SK-N-SH treated with all-trans-retinoic acid at 6 μM for 48 hours (cell line): ENCODE results near the gene KRTAP10-7.

Experiments used
- ATAC-seq: fragments of 200-7000 bp; cut with Tn5 transposase; 3 replicates; pipeline ENCODE4 v1.9.1; 2020; ENCODE audit warnings: mild to moderate bottlenecking, moderate library complexity
- ARNTL ChIP-seq: fragments of 450-650 bp; formaldehyde crosslinking; IDR thresholded peaks from 2 replicates; pipeline ENCODE4 v1.5.0; 2020; ENCODE audit warnings: low read depth, mild to moderate bottlenecking, moderate library complexity, borderline replicate concordance
- BACH2 ChIP-seq: fragments of 250-450 bp; sonication (Bioruptor Pico); IDR thresholded peaks from 2 replicates; pipeline ENCODE4 v1.9.0; 2021; ENCODE audit warnings: mild to moderate bottlenecking, borderline replicate concordance
- CREB5 ChIP-seq: fragments of 250-450 bp; sonication (Bioruptor Pico); IDR thresholded peaks from 2 replicates; pipeline ENCODE4 v1.5.1; 2020; ENCODE audit warnings: low read depth, mild to moderate bottlenecking, moderate library complexity
- CSDC2 ChIP-seq: fragments of 250-450 bp; sonication (Bioruptor Pico); IDR thresholded peaks from 2 replicates; pipeline ENCODE4 v1.5.0; 2020; ENCODE audit warnings: mild to moderate bottlenecking, moderate library complexity
- ESRRG ChIP-seq: fragments of 250-450 bp; sonication (Bioruptor Pico); IDR thresholded peaks from 2 replicates; pipeline ENCODE4 v1.6.1; 2021; ENCODE audit warnings: mild to moderate bottlenecking
- GLIS3 ChIP-seq: fragments of 250-450 bp; sonication (Bioruptor Pico); IDR thresholded peaks from 2 replicates; pipeline ENCODE4 v1.5.0; 2020; ENCODE audit warnings: mild to moderate bottlenecking, moderate library complexity
- ISL1 ChIP-seq: fragments of 250-450 bp; sonication (Bioruptor Pico); IDR thresholded peaks from 2 replicates; pipeline ENCODE4 v2.1.2; 2022; ENCODE audit warnings: mild to moderate bottlenecking, moderate library complexity
- OSR1 ChIP-seq: fragments of 250-450 bp; sonication (Bioruptor Pico); IDR thresholded peaks from 2 replicates; pipeline ENCODE4 v1.8.0; 2022; ENCODE audit warnings: moderate library complexity, mild to moderate bottlenecking, inconsistent platforms
- PATZ1 ChIP-seq: fragments of 250-450 bp; sonication (Bioruptor Pico); IDR thresholded peaks from 2 replicates; pipeline ENCODE4 v1.8.0; 2020; ENCODE audit warnings: mild to moderate bottlenecking, moderate library complexity, borderline replicate concordance
- POU6F1 ChIP-seq: fragments of 250-450 bp; sonication (Bioruptor Pico); IDR thresholded peaks from 2 replicates; pipeline ENCODE4 v1.8.0; 2021; ENCODE audit warnings: low read depth, mild to moderate bottlenecking, moderate library complexity, borderline replicate concordance
- PPARA ChIP-seq: fragments of 250-450 bp; sonication (Bioruptor Pico); IDR thresholded peaks from 2 replicates; pipeline ENCODE4 v1.5.0; 2020; ENCODE audit warnings: mild to moderate bottlenecking, borderline replicate concordance
- RARB ChIP-seq: fragments of 250-450 bp; sonication (Bioruptor Pico); IDR thresholded peaks from 2 replicates; pipeline ENCODE4 v1.8.0; 2021; ENCODE audit warnings: mild to moderate bottlenecking, moderate library complexity
- SNAI2 ChIP-seq: fragments of 250-450 bp; sonication (Bioruptor Pico); IDR thresholded peaks from 2 replicates; pipeline ENCODE4 v1.5.0; 2020; ENCODE audit warnings: mild to moderate bottlenecking, moderate library complexity
- TCF4 ChIP-seq: fragments of 250-450 bp; sonication (Bioruptor Pico); IDR thresholded peaks from 2 replicates; pipeline ENCODE4 v1.8.0; 2021; ENCODE audit warnings: mild to moderate bottlenecking, moderate library complexity, borderline replicate concordance
- TOX ChIP-seq: fragments of 250-450 bp; sonication (Bioruptor Pico); IDR thresholded peaks from 2 replicates; pipeline ENCODE4 v1.8.0; 2021; ENCODE audit warnings: mild to moderate bottlenecking, moderate library complexity, borderline replicate concordance
- TSHZ2 ChIP-seq: fragments of 250-450 bp; sonication (Bioruptor Pico); IDR thresholded peaks from 2 replicates; pipeline ENCODE4 v1.5.0; 2020; ENCODE audit warnings: mild to moderate bottlenecking, moderate library complexity
- ZC3H10 ChIP-seq: fragments of 250-450 bp; sonication (Bioruptor Pico); IDR thresholded peaks from 2 replicates; pipeline ENCODE4 v1.5.1; 2021; ENCODE audit warnings: mild to moderate bottlenecking, moderate library complexity
- ZFP3 ChIP-seq: fragments of 250-450 bp; sonication (Bioruptor Pico); IDR thresholded peaks from 2 replicates; pipeline ENCODE4 v1.5.0; 2020; ENCODE audit warnings: mild to moderate bottlenecking, moderate library complexity
- ZNF565 ChIP-seq: fragments of 450-650 bp; formaldehyde crosslinking; conservative IDR thresholded peaks from 2 replicates; pipeline ENCODE4 v1.5.0; 2020; ENCODE audit warnings: low read depth, mild to moderate bottlenecking, moderate library complexity
- ZNF70 ChIP-seq: fragments of 450-650 bp; formaldehyde crosslinking; IDR thresholded peaks from 2 replicates; pipeline ENCODE4 v1.5.0; 2020; ENCODE audit warnings: mild to moderate bottlenecking, moderate library complexity

The KRTAP10-7 gene

GRCh38 chr21:44564099-44564498, 36.3 kb upstream of the KRTAP10-7 start:
- ATAC-seq = no peak
- TF ChIP-seq OSR1 (no peak), CREB5 (CRISPR knock-in tag) (no peak), GLIS3 (CRISPR knock-in tag) (no peak), ARNTL (CRISPR knock-in tag) (no peak), POU6F1 (CRISPR knock-in tag) (no peak)

- no peak for TF ChIP-seq ARNTL (CRISPR knock-in tag)
- no peak for TF ChIP-seq POU6F1 (CRISPR knock-in tag)
- TF ChIP-seq CREB5 (CRISPR knock-in tag) = no peak
- no peak for TF ChIP-seq TCF4 (CRISPR knock-in tag)
- TF ChIP-seq ISL1 (CRISPR knock-in tag) = no peak
- no peak for TF ChIP-seq SNAI2 (CRISPR knock-in tag)
- no peak for TF ChIP-seq ZNF70 (CRISPR knock-in tag)
- no peak for TF ChIP-seq ZNF565 (CRISPR knock-in tag)
- TF ChIP-seq CSDC2 (CRISPR knock-in tag) = no peak
- no peak for TF ChIP-seq ESRRG (CRISPR knock-in tag)
- no peak for TF ChIP-seq PATZ1
- TF ChIP-seq TOX = no peak
- no peak for TF ChIP-seq RARB (CRISPR knock-in tag)
- no peak for TF ChIP-seq BACH2
- TF ChIP-seq TSHZ2 (CRISPR knock-in tag) = no peak
- TF ChIP-seq ZC3H10 (CRISPR knock-in tag) = no peak
- ATAC-seq = no peak
Observed at GRCh38 chr21:44564886-44565598, 35.4 kb upstream of the KRTAP10-7 start.

GRCh38 chr21:44566403-44566802, 34.0 kb upstream of the KRTAP10-7 start:
- TF ChIP-seq ZNF70 (CRISPR knock-in tag) (no peak), SNAI2 (CRISPR knock-in tag) (no peak), ZC3H10 (CRISPR knock-in tag) (no peak), BACH2 (no peak), PPARA (CRISPR knock-in tag) (no peak), OSR1 (no peak), RARB (CRISPR knock-in tag) (no peak), ZFP3 (CRISPR knock-in tag) (no peak)
- no peak for ATAC-seq
